ENCODE results near the gene RUSC1. TPM values are rescaled to one million over a fixed set of nuclear protein-coding genes. Genes with fewer than 3 reads are reported as not detected.

The RUSC1 gene, protein sequence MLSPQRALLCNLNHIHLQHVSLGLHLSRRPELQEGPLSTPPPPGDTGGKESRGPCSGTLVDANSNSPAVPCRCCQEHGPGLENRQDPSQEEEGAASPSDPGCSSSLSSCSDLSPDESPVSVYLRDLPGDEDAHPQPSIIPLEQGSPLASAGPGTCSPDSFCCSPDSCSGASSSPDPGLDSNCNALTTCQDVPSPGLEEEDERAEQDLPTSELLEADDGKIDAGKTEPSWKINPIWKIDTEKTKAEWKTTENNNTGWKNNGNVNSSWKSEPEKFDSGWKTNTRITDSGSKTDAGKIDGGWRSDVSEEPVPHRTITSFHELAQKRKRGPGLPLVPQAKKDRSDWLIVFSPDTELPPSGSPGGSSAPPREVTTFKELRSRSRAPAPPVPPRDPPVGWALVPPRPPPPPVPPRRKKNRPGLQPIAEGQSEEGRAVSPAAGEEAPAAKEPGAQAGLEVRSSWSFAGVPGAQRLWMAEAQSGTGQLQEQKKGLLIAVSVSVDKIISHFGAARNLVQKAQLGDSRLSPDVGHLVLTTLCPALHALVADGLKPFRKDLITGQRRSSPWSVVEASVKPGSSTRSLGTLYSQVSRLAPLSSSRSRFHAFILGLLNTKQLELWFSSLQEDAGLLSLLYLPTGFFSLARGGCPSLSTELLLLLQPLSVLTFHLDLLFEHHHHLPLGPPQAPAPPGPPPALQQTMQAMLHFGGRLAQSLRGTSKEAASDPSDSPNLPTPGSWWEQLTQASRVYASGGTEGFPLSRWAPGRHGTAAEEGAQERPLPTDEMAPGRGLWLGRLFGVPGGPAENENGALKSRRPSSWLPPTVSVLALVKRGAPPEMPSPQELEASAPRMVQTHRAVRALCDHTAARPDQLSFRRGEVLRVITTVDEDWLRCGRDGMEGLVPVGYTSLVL
- total RNA-seq, result 11.8 and 16.1 TPM in 2 replicates

DNA sequence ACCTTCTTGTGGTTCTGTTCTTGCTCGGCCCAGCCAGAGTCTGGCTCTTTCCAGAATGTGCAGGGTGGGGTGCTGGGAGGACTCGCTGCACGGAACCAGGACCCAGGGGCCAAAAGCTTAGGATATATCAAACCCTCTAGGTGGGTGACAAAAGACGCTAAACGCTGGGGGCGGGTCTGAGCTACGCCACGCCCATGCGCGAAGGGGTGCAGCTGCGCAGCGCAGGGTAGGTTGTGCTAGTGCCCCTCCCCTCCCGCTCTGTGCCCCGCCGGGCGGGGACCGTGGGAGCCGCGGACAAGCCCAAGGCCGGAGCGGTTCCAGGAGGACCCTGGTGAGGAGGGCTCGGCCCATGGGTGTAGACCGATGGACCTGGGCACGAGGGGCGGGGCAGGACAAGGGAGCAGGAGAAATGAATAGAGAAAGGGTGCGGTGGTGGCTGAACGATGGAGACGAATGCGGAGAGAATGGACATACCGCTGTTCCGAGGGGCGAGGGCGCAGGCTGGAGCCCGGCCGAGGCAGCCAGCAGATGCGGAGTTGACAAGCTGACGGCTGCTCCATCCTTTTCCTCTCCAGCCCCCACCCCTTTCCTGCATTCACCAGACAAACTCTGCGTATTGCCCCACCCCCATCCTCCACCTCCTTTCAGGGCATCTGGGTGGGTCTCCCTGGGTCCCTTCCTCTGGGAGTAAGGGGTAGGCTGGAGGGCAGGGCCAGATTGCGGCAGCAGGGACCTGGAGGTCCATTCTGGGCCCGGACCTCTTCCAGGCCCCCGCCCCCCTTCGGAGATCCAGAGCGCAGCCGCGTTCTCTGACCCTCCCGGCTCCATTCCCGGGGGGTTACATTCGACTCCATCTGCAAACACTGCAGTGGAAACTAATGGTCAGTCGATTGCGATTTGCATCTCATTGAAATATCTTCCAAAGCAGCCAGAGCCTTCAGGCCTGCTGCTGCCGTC, at the start of gene RUSC1:
Gene RUSC1 (plus strand): TSS at position 234 of the 957 bp plus-strand sequence. CDS start 880 bp downstream, outside the sequence.

DNA sequence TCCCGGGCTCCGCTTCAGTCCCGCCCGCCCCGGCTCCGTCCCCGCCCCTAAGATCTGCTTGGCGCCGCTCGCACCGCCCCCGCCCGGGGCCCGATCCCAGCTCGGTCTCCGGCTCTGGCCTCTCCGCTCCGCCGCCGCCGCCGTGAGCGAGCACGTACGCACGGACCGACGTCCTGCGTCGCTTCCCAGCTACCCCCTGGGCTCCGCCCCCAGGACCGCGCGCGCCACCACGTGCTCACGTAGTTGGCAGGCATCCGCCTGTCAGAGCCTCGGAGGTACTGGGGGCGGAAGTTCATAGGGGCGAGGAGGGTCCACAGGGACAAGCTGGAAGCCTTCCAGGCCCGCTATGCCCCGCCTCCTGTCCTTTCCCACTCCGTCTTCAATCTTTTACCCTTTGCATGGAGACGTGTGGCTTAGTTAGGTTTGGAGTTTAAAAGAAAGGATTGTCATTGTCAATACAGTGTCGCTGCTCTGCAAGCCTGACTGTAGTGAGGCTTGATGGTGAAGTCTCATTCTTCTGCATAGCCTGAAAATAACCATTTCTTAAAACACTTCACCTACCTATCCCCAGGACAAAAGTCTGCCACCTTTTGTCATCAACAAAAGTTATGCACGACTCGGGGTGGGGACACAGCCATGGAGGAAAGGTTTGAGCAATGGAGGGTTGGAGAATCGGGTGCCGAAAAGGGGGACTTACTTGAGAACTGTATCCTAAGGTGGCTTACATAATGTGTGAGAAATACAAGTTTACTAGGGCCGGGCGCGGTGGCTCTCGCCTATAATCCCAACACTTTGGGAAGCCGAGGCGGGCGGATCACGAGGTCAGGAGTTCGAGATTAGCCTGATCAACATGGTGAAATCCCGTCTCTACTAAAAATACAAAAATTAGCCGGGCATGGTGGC, 47.1 kb upstream of the RUSC1 start, which contains the start of gene CLK2:
Gene CLK2 (minus strand): TSS at position 162 of the 903 bp plus-strand sequence. CDS start 2,527 bp downstream, outside the sequence.

DNA sequence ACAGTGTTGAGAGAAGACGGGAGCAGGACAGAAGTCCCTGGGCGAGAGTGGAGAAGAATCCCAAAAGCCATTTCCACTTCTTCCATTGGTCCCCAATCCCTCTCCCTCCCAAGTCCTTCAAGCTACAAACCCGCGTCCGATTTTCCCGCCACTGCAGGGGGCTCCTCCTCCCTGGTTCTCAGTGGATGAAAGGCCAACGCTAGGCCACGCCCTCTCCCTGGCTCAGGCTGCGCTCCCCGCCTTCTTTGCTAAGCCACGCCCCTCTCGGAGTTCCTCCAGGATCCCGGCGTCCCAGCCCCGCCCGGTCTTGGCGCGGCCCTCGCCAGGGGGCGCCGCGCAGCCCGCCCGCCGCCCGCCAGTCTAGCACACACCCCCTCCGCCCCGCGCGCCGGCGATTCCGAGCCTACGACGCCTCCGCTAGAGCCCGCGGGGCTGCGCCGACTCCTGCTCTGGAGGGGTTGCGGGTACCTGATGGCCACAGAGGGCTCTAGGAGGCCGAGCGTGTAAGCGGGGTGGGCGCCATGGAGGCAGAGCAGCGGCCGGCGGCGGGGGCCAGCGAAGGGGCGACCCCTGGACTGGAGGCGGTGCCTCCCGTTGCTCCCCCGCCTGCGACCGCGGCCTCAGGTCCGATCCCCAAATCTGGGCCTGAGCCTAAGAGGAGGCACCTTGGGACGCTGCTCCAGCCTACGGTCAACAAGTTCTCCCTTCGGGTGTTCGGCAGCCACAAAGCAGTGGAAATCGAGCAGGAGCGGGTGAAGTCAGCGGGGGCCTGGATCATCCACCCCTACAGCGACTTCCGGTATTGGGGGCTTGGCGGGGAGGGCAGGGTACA, 43.4 kb upstream of the RUSC1 start, which contains the start of gene HCN3:
Gene HCN3 (plus strand): TSS at position 394 of the 832 bp plus-strand sequence. CDS start 128 bp downstream, at position 522.

DNA sequence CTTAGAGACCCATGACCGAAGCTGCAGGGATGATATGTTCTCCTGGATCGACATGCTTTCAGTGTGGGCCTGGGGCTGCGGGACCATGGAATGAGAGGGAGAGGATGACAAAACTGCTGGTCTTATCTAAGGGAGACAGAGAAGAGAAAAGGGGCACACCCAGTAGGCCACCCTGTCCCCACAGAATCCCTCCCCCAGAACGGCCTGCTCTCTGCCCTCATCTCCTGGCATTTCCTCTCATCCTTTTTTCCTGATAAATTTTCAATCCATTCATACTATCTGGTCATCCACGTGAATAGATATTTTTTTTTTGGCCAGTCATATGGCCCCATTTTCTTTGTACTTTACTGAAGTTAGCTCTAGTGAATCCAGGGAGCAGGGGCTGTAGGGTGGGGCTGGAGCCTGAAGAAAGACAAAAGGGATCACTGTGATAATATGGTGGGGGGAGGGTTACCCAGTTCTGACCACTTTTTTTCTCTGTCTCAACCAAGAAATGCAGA, 19.3 kb upstream of the RUSC1 start, which contains the start of gene PKLR:
Gene PKLR (minus strand): TSS at position 97 of the 500 bp plus-strand sequence. CDS start 43 bp downstream, at position 54.

DNA sequence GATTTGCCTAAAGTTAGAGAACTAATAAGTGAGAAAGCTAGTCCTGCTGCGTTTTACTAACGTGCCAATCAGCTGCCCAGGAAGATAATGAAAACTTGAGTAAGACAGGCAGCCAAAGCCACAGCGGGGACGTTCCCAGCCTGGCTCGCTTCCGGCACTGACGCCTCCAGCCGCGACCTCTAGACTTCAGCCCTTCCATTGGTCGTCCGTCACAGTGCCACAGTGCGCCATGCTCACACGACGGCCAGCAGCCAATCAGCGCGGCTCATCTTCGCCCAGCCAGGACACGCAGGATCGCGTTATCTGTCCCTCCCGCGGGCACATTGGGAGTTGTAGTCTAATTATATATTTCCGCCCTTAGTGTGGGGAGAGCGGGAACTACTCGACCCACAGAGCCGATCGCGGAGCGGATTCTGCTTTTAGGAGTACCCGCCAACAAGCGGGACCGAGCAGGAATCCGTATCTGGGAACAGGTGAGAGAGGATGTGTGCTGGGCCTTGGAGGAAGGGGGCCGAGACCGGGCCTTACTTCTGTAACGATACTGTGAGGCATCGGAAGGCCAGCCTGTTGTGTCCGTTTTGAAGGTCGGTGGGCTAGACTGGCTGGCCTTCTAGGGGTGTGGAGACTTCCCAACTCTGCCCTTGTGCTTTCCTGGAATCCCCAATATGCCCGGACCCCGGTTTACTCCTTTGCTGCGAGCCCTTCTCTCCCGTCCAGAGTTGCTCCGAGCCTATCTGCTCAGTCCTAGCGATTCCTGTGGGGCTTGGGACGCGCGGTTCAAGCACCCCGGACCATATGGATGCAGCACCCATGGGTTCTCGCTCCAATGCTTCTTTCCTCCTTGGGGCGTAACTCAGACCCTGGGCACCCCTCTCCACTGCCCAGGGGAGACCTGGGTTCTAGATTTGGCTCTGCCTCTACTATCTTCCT, 11.9 kb upstream of the RUSC1 start, which contains the start of gene FDPS:
Gene FDPS (plus strand): TSS at position 374 of the 930 bp plus-strand sequence. CDS start 924 bp downstream, outside the sequence.

Other genes starting within 250 kb of the RUSC1 start
- gene EFNA3, start 242.1 kb upstream of the RUSC1 start, total RNA-seq, result 0.77 and 3.1 TPM in 2 replicates
- 0.19 and 1.4 TPM in 2 replicates for gene EFNA1, start 193.0 kb upstream of the RUSC1 start, total RNA-seq
- gene SLC50A1, start 185.0 kb upstream of the RUSC1 start, total RNA-seq, result 26.6 and 27.3 TPM in 2 replicates
- 27.6 and 28.0 TPM in 2 replicates for gene DPM3, start 180.4 kb upstream of the RUSC1 start, total RNA-seq
- 138 TPM in 2 replicates for gene KRTCAP2, start 147.6 kb upstream of the RUSC1 start, total RNA-seq
- gene TRIM46, start 147.0 kb upstream of the RUSC1 start, total RNA-seq, result 1.5 and 2.5 TPM in 2 replicates
- gene THBS3, start 113.0 kb upstream of the RUSC1 start, total RNA-seq, result 7.9 and 14.4 TPM in 2 replicates
- 44.3 and 57.3 TPM in 2 replicates for gene MTX1, start 112.2 kb upstream of the RUSC1 start, total RNA-seq
- 3.4 and 3.5 TPM in 2 replicates for gene ENTREP3, start 65.4 kb upstream of the RUSC1 start, total RNA-seq
- 32.1 and 42.9 TPM in 2 replicates for gene SCAMP3, start 58.5 kb upstream of the RUSC1 start, total RNA-seq
- gene CLK2, start 47.4 kb upstream of the RUSC1 start, total RNA-seq, result 22.0 and 25.7 TPM in 2 replicates
- 0.19 and 0.85 TPM in 2 replicates for gene HCN3, start 43.4 kb upstream of the RUSC1 start, total RNA-seq
- 0.56 TPM in 1 of 2 replicates, not detected in the other for gene PKLR, start 19.5 kb upstream of the RUSC1 start, total RNA-seq
- gene FDPS, start 12.0 kb upstream of the RUSC1 start, total RNA-seq, result 110 and 204 TPM in 2 replicates
- 21.7 and 37.5 TPM in 2 replicates for gene ASH1L, start 241.9 kb downstream of the RUSC1 start, total RNA-seq

Measured in regular cardiac myocyte (primary cell).